Thyroid gland (tissue), 4 donors: ENCODE data around the gene PCBP1.

Experiments used
- POLR2A ChIP-seq, 2 donors: fragments of 450-650 bp; IDR thresholded peaks; one replicate each; pipeline ENCODE4 v1.6.1; 2017; ENCODE audit warnings: antibody characterized with exemption in 2 of 2, mild to moderate bottlenecking in 2 of 2, moderate library complexity in 1 of 2
- TF ChIP-seq, protein P1 (sequence below), 6 experiments: fragments of 200-600 bp in 3 of 6; fragments of 450-650 bp in 3 of 6; sonication (generic) in 3 of 6; IDR thresholded peaks; one replicate each; pipeline ENCODE4 v1.5.1; 2016 to 2019; ENCODE audit warnings: antibody characterized with exemption in 6 of 6, mild to moderate bottlenecking in 2 of 6, inconsistent platforms in 1 of 6, moderate library complexity in 1 of 6

DNA sequence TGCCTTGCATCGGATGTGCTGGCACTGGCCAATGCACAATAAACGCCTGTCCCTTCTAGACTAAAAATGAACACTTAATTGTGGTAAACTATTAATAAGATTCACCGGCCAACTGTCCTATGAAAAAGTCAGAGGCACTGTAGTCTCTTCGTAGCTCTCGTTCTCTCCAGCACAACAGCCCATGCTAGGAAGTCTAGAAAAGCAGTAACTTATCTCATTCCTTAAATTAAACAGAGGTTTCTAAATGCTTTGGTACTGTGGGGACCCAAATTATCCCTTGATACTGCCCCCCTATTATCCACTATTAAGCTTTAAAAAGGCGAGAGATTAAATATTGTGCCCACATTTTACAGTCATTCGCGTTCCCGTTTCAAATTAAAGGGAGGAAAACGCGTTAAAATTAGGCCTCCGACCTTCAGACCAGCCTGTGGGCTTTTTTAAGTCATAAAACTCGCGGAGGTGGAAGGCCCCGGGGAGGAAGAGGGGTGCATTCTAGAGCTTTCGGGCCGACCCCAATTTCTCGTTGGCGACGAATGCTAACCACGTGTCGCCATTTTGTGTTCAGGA lies 1.5 kb upstream of the PCBP1 start:
- TF ChIP-seq, protein P1, sequence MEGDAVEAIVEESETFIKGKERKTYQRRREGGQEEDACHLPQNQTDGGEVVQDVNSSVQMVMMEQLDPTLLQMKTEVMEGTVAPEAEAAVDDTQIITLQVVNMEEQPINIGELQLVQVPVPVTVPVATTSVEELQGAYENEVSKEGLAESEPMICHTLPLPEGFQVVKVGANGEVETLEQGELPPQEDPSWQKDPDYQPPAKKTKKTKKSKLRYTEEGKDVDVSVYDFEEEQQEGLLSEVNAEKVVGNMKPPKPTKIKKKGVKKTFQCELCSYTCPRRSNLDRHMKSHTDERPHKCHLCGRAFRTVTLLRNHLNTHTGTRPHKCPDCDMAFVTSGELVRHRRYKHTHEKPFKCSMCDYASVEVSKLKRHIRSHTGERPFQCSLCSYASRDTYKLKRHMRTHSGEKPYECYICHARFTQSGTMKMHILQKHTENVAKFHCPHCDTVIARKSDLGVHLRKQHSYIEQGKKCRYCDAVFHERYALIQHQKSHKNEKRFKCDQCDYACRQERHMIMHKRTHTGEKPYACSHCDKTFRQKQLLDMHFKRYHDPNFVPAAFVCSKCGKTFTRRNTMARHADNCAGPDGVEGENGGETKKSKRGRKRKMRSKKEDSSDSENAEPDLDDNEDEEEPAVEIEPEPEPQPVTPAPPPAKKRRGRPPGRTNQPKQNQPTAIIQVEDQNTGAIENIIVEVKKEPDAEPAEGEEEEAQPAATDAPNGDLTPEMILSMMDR (IDR thresholded peaks at IDR 0.05): no peak
- TF ChIP-seq POLR2A (IDR thresholded peaks at IDR 0.05): no peak
